Middle frontal gyrus (tissue), 1 donor: ENCODE measurements around the gene MMP19.
A peak's percentile ranks its signal among the peaks of the same experiment; 100 is the strongest.
"Not testable (repeated sequence)": the region's sequence is repeated elsewhere in the genome, so short reads cannot be mapped to it uniquely, and the experiment has no call there.

ENCODE experiments used
- DNase-seq: peaks from one replicate; pipeline ENCODE4 v3.0.0-alpha.2; 2015; ENCODE audit warnings: low spot score; ENCODE audit errors: extremely low spot score

Gene MMP19

DNA sequence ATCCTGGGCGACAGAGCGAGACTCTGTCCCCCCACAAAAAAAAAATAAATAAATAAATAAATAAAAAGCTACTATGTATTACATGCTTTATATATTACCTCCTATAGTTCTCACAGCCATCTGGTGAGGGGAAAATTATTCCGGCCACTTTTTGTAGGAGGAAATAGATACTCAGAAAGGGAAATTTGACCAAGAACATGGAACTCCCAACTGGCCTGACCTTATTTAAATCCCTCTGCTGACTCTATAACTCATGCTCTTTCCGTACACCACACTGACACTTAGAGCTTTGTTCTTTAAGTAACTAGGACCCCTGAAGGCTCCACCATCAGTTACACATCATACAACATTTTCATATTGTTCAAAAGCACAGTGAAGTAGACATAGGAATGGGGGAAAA is 2.2 kb upstream of the MMP19 start:
- no peak for DNase-seq

GRCh38 chr12:55843431-55843830 is 695 bp upstream of the MMP19 start:
- DNase-seq, result no peak

- no peak for DNase-seq
Measured at GRCh38 chr12:55840581-55841351, 2.0 kb downstream of the MMP19 start.

- DNase-seq, result no peak
Measured at GRCh38 chr12:55839345-55840140, 3.2 kb downstream of the MMP19 start.

- DNase-seq, result no peak
Measured at GRCh38 chr12:55838361-55838760, 4.4 kb downstream of the MMP19 start.

DNA sequence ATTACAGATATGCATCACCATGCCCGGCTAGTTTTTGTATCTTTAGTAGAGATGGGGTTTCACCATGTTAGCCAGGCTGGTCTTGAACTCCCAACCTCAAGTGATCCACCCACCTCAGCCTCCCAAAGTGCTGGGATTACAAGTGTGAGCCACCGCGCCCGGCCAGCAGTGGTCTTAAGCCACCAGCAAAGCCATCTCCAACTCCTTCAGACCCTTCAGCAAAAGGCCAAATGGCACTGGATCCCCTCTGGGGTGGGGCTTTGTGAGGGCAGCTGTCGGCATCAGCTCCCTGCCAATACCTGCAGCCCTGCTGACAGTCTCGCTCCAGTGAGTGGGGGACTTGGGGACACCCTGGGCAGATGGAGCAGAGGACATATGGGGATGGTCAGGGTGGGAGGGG is 8.3 kb downstream of the MMP19 start:
- DNase-seq, result not testable (repeated sequence)

DNA sequence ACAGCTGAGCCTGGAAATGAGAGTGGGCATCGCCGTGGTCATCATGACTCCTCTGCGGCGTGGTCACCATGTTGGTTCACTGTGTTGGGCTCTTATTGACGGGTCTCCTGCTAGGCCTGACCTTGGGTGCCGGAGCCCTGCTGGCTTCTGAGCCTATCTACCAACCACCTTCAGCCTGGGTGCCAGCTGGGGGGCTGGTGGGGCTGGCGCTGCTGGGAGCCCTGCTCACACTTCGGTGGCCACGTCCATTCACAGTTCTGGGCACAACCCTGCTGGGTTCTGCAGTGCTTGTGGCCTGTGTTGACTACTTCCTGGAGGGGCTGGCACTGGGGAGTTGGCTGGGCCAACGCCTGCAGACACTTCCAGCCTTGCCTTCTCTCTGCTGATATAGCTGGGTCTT is 9.7 kb downstream of the MMP19 start:
- DNase-seq, result no peak

DNA sequence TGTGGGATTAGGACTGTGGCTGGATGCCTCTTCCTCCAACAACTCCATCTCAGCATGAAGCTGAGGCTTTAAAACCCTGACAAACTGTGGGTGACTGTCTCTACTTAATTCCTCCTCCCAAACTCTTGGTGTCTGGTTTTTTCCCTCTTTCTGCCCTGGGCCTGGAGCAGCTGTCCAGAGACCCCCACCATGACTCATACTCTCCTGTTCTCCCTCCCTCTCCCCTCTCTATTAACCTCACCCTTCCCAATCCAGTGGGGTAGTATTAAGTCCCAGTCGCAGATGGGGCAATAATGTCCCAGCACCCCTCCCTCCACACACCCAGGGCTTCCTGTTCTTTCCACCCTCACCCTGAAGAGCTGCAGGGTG is 11.3 kb downstream of the MMP19 start:
- no peak for DNase-seq

DNA sequence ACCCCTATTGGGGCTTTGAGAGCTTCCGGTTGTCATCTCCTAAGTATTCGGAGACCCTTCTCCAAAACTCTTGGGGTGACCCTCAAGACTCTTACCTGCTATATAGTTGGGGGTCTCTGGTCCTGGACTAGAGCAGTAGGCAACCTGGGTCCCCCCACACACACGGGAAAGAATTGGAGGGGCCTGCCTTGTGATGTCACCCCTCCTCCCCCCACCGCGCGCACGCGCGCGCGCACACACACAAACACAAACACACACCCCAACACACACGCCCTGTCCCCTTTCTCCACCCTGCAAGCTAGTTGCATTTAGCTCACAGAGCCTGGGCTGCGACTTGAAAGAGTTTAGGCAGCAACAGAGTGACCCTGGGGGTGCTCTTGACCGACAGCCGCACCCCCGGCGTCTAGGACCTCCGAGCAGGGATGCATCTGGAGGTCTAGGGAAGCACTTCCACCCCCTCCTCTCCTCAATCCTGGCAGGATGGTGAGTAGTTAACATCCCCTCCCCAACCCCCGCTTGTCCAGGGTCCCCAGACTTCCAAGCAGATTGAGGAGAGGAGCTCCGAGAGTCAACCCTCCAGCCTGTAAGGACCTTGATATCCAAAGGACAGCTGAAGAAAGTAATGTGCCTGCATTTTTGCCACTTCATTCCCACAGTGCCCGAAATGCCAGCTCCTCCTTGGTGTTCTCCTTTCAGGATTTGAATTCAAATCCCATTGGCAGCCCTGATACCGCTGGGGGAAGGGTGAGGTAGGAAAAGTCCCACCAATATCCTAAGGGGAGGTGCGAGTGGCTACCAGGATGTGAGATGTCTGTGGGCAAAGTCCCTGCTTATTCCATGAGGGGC is 11.9 kb downstream of the MMP19 start:
- peak; percentile 50 for DNase-seq

DNA sequence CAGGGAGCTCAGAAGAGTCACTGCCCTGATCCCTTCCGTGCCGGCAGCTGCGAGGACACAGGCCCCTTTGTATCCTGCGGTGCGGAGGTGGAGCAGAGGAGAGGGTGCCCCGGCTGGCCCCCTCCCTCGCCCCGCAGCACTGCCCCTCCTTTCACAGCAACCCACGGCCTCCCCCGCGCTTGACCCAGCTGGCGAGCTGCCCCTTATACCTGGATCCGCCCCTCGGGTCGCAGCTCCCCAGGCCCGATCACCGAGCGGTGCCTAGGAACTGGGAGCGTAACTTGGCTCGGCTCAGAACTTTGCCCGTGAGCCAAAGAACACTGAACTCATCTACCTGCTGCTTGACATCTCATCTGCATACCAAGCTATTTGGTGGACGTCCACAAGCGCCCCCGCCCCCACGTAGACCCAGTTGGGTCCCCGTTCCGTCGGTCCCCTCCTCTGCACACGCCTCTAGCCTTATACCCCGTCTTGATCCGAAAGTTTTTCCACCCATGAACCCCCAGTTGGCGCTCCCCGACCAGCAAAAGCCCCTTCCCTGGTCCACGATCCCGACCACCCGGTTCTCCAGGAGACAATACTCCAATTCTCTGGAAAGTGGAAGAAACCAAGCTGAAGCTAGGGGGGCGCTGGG is 12.7 kb downstream of the MMP19 start:
- DNase-seq, result no peak

DNA sequence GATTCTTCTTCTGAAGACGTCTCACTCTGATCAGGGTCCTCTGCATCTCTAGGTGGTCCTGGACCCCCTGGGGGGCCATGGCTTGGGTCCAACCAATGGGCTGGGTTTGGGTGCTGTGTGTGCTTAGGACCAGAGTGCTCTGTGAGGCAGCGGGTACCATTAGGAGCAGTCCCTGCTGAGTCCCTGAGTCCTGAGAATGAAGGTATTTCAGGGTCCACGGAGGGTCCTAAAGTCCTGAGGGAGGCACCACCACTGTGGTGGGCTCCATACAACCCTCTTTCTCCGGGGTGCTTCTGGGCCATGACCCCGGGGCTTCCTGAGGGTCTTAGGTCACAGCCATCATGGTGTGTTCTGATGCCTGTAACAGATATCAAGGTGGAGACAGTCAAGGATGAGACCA is 14.4 kb downstream of the MMP19 start:
- no peak for DNase-seq

- DNase-seq, result no peak
Measured at GRCh38 chr12:55827806-55828205, 14.9 kb downstream of the MMP19 start.

- DNase-seq, result no peak
Measured at GRCh38 chr12:55824726-55825125, 18.0 kb downstream of the MMP19 start.

GRCh38 chr12:55823419-55823818 is 19.3 kb downstream of the MMP19 start:
- DNase-seq, result no peak

GRCh38 chr12:55822228-55822627 is 20.5 kb downstream of the MMP19 start:
- DNase-seq, result no peak

- DNase-seq, result no peak
Measured at GRCh38 chr12:55820679-55821078, 22.1 kb downstream of the MMP19 start.

DNA sequence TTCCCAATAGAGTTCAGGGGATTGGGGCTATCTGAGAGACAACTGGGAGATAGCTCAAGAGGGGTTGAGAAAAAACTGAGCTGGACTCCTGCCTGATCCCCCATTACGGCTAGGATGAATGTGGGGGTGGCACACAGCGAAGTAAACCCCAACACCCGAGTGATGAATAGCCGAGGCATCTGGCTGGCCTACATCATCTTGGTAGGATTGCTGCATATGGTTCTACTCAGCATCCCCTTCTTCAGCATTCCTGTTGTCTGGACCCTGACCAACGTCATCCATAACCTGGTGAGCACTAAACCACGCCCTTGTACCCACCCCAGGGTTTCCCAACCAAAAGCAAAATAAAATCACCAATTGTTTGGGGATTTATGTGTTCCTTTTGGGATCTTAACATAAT is 23.9 kb downstream of the MMP19 start:
- no peak for DNase-seq

- no peak for DNase-seq
Measured at GRCh38 chr12:55818140-55818728, 24.5 kb downstream of the MMP19 start.

- peak; percentile 99 for DNase-seq
Measured at GRCh38 chr12:55817345-55818139, 25.2 kb downstream of the MMP19 start, which contains the start of the genes ORMDL2 and SARNP. TSS of gene ORMDL2 (plus strand) at chr12:55818041. CDS start at chr12:55819000, 959 bp downstream. TSS of gene SARNP (minus strand) at chr12:55817724. CDS start at chr12:55817701, 23 bp downstream.

DNA sequence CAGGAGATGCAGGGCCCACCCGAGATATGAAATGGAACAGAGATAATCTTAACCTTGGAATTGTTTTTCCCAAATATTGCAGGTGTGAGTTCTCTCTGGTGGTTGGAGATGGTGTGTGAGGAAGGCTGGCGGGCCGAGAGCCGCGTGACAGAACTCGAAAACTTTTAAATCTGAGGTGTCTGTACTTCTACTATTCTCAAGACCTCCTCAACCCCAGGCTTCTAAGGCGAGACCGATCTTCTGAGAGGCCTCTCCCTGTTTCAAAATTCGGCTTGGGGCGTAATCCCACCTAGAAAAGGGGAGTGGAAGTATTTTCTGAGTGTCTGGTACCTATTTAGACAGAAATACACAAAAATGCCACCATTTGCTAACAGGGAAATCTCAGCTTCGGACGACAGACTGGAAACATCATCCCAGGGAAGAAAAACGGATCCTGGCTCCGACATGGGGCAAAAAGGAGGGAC is 25.8 kb downstream of the MMP19 start:
- DNase-seq, result no peak
